ENCODE measurements around the gene MRPS10.
"Not testable (repeated sequence)": the region's sequence is repeated elsewhere in the genome, so short reads cannot be mapped to it uniquely, and the experiment has no call there.

The MRPS10 gene

GRCh38 chr6:42236682-42237473, 19.2 kb upstream of the MRPS10 start:
- no peak for DNase-seq

GRCh38 chr6:42236030-42236429, 18.4 kb upstream of the MRPS10 start:
- DNase-seq: no peak

DNA sequence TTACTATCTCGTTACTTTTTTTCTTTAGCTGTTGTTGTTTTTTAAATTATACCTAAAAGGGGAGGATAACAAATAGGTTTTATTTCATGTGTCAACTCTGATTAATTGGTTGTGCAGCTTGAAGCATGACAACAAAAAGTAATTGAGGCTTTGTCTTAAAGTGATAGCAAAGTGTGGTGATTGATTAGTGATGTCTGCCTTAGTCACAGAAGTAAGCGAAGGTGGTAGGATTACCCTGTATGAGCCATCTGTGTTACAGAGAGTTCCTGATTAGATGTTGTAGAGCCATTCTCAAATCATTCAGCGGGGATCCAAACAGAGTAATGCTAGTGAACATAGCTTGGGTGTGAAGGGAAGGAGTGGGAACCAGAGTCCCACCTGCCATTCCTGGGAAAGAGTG, 14.4 kb upstream of the MRPS10 start:
- no peak for DNase-seq

- no peak for DNase-seq
Measured at GRCh38 chr6:42230345-42231321, 13.0 kb upstream of the MRPS10 start.

DNA sequence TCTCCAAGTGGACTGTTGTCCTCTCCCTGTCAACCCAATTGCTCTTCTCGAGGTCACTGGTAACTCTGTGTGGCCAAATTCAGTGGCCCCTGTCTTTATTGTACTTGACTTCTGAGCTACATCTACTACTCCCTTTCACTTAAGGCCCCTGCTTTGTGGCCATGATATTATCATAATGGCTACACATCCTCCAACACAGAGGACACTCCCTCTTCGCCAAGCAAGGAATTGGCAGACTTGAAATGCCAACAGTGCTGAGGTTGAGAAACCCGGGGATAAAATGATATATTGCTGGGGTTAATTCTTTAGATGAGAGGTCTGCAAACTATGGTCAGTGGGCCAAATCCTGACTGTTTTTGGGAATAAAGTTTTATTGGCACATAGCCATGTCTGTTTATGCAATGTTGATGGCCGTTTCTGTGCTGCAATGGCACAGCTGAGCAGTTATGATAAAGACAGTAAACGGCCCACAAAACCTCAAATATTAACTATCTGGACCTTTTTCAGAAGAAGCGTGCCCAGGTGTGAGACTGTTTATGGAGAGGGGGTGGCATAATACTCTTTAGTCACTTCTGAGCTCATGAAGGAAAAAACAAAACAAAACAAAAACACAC, 12.0 kb upstream of the MRPS10 start:
- DNase-seq: no peak

GRCh38 chr6:42228305-42228704, 10.6 kb upstream of the MRPS10 start:
- no peak for DNase-seq

DNA sequence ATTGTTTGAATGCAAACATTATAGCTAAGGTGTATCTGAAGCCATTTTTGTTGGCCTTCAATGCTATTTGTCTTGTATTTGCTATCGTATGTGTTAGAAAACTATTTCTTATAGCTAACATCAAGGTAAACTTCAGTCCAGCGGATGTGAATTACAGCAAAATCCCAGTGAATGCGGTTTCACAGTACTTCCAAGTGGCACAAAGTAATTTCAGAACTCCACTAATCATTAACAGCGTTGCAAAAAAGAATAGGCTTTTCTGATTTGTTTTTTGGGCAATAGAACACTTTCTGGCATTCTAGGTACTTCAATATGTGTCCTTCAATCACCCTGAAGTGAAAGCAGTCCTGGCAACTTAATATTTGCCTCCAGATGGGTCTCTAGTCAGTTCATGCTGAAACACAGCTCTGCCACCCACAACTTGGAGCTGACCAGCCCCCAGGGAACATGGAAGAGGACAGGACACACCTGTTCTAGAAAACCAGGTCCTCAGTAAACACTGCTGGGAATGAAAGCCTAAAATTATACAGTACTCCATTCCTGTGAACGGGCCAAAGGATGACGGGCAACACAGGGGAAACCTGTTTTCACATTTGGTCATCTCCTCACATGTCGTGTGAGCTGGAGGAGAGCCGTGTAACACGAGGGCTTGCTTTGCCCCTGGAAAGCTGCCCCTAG, 9.7 kb upstream of the MRPS10 start:
- DNase-seq: no peak

GRCh38 chr6:42226645-42227143, 9.0 kb upstream of the MRPS10 start:
- no peak for DNase-seq

- DNase-seq: no peak
Measured at GRCh38 chr6:42226161-42226611, 8.5 kb upstream of the MRPS10 start.

- no peak for DNase-seq
Measured at GRCh38 chr6:42225419-42225818, 7.8 kb upstream of the MRPS10 start.

DNA sequence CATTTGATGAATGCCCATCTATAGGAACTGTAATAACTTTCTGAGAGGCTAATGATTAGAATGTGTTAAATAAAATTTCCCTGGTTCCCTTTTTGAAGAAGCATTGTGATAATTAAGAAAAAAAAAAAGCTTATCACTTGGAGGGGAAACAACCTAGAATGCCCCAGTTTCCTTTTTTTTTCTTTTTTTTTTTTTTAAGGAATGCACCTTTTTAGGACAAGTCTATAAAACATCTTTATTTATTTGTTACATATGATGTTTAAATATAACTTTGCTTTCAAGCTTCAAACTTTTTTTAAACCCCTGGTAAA, 7.3 kb upstream of the MRPS10 start:
- DNase-seq: no peak

DNA sequence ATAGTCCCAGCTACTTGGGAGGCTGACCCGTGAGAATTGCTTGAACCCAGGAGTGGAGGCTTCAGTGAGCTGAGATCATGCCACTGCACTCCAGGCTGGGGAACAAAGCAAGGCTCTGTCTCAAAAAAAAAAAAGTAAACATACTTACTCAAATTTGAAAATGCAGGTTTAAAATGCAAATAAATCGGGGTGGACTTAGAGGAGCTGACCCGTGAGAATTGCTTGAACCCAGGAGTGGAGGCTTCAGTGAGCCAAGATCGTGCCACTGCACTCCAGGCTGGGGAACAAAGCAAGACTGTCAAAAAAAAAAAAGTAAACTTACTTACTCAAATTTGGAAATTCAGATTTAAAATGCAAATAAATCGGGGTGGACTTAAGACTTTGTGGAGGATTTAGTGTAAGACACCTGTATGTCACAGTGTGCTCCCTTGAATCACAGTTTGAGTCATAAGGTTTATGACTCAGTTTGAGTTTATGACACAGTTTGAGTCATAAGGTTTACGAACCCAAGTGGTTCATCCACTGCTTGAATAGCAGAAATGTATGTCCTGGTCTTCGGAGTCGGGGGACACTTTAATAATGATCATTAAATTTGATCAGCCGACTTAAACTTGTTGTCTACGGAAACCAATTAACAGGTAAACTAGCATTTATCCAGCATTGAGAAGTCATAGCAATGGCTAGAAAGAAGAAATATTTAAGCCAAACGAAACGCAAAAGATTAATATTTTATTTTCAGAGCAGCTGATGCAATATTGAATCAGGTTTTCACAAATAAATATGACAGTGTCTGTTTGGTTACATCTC, 6.8 kb upstream of the MRPS10 start:
- no peak for DNase-seq

- DNase-seq: no peak
Measured at GRCh38 chr6:42222448-42222847, 4.8 kb upstream of the MRPS10 start.

- DNase-seq: no peak
Measured at GRCh38 chr6:42221546-42221945, 3.9 kb upstream of the MRPS10 start.

- no peak for DNase-seq
Measured at GRCh38 chr6:42220807-42221206, 3.1 kb upstream of the MRPS10 start.

- DNase-seq: no peak
Measured at GRCh38 chr6:42217157-42217518, 523 bp downstream of the MRPS10 start.

DNA sequence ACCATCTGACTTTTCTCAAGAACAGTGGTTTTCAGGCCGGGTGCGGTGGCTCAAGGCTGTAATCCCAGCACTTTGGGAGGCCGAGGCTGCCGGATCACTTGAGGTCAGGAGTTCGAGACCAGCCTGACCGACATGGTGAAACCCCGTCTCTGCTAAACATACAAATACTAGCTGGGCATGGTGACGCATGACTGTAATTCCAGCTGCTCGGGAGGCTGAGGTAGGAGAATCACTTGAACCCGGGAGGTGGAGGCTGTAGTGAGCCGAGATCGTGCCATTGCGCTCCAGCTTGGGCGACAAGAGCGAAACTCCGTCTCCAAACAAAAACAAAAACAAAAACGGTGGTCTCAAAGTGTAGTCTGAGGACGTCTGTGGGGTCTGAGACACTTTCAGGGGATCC, 1.2 kb downstream of the MRPS10 start:
- DNase-seq: not testable (repeated sequence)

GRCh38 chr6:42212442-42212841, 5.2 kb downstream of the MRPS10 start:
- no peak for DNase-seq

DNA sequence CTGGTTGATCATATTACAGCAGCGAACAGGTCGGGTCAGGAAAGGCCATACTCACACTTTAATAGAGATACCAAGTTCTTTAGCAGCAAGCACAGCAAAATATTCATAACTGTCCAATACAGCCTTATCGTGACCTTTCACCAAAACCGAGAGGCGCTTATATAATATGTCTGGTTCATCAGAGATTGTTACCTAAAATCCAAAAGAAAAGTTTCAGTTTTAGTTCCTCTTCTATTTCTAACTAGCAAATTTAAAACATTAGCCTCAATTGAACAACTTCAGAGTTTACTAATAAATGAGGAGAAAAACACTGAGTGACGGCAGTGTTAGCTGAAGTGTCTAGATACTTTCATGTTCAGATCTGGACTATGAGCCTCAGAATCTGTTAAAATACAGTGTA, 5.9 kb downstream of the MRPS10 start:
- DNase-seq: no peak

DNA sequence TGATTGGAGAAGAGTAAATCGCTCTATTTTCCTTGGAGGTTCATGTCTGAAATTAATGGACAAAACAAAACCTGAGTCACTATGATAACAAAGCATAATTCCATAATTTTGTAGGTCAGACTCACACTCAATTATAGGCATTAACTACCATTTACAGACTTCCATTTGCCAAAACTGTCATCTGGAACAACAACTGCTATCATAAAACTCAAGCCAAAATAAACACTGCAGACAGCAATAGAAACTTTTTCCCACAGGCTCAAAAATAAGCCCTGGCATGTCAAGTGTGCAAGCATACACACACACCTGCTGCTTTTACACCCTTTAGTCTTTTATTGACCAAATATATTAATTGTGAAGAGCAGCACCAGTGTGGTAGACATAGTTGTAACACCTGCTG, 7.1 kb downstream of the MRPS10 start:
- no peak for DNase-seq

DNA sequence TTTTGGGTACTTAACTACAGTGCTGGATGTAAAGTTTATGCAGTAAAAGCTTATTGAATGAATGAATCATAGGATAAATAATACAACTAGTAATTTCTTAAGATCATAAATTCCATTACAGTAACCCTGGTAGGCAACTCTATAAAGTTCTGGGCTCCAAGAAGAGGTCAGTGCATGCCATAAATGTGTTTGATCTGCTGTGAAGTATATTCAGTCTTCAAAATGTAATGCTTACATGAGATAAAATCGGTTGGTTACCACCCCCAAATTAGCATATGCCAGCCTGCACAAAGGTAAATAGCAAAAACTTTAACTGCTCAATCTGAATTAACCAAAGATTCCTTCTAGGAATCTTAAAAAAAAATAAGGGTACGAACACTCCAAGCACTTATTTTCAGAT, 10.1 kb downstream of the MRPS10 start:
- not testable (repeated sequence) for DNase-seq

DNA sequence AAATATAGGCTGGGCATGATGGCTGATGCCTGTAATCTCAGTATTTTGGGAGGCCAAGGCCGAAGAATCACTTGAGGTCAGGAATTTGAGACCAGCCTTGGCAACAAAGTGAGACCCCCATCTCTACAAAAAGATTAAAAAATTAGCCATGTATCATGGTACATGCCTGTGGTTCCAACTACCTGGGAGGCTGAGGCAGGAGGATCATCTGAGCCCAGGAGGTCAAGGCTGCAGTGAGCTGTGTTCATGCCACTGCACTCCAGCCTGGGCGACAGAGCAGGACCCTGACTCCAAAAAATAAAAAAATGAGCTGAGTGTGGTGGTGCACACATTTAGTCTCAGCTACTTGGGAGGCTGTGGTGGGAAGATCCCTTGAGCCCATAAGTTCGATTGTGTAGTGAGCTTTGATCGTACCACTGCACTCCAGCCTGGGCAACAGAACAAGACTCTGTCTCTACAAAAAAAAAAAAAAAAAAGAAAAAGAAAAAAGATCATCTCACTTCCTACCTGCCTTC, 12.8 kb downstream of the MRPS10 start:
- no peak for DNase-seq
